ENCODE data around the gene SPATA31D4.

Gene SPATA31D4

DNA sequence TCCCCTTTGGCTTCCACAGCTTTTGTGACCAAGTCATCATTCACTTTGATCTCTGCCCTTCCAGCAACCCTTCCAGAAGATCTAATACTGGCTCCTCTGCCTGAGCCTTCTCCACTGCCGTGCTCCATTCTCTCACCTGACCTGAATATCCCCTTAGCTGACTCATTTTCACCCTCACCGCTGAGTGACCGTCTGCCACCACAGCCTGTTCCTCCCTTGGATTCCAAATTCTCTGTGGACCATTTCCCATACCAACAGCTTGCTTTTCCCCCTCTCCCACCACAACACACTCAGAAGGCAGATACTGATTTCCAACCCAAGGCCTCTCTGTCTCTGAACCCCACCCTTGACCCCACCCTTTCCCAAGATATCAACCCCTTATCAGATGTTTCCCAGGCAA is 39.8 kb downstream of the SPATA31D4 start:
- no peak for DNase-seq

- DNase-seq, result no peak
Measured at GRCh38 chr9:81969971-81970370, 41.7 kb downstream of the SPATA31D4 start.

DNA sequence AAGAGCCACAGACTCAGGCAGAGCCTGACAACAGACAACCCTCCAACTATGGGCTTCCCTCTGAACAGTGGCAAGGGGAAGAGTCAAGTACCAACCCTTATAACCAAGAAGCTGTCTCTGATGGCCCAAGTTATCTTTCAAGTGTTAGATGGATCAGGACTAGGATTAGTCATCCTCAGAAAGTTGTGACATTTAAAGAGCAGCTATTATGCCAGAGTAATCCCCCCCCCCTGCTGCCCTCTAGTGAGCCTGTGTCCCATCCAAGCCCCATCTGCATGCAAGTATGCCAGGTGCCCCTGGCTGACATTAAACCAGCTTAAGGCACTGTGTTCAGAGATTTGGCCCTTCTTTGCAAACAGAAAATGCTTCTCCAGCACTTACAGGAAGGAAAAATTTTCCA is 43.5 kb downstream of the SPATA31D4 start:
- DNase-seq, result no peak

DNA sequence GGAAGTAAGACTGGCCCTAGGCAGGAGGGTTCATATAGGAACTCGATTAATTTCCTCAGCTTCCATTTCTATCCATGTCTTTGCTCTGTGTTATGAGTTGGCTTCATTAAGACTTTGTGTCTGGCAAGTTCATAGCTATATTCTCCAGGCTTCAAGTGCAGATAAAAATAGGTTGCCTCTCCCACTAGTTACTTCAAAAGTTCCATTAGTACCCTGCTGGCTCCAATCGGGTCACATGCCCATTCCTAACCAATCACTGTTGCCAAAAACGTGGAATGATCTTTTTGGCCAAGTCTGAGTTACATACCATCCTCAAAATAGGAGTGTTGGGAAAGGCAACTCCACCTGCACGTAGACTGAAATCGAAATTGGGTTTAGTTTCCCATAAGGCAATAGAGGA is 46.5 kb downstream of the SPATA31D4 start:
- no peak for DNase-seq

GRCh38 chr9:81976351-81976750 is 48.1 kb downstream of the SPATA31D4 start:
- DNase-seq, result no peak

DNA sequence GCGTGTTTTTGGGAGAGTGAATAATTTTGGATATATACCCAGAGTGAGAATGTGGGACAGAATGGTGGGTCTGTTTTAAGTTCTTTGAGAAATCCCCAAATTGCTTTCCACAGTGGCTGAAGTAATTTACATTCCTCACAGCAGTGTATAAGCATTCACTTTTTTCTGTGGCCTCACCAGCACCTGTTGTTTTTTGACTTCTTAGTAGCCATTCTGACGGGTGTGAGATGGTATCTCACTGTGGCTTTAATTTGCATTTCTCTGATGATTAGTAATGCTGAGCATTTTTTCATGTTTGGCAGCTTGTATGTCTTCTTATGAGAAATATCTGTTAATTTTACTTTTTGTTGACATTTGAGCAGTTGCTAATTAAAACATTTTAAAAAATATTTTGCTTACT is 51.0 kb downstream of the SPATA31D4 start:
- no peak for DNase-seq

DNA sequence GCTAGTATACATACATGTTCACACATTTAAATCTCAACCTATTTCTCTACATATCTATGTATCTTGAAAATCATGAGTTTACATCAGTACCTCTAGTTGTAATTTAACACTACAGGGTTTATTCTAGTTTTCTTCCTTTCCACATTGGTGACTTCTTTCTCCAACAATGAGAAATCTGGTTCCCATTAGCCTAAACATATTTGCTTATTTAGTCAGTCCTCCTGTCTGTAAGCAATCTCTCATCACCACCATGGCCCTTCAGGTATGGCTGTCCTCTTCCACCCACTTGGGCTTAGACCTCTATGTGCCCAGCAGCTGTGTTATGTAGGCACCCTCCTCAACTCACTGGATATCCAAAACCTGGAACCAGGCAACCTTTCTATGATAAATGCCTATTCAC is 52.3 kb downstream of the SPATA31D4 start:
- DNase-seq, result no peak

DNA sequence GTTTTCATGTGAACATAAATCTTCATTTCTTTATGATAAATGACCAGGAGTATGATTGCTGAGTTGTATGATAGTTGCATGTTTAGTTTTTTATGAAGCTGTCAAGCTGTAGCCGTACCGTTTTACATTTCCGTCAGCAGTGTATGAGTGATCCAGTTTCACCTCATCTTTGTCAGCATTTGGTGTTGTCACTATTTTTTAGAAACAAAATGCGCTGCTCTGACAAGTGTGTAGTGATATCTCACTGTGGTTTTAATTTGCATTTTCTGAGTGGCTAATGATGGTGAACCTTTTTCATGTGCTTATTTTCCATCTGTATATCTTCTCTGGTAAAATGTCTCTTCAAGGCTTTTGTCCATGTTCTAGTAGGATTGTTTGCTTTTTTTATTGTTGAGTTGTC is 53.7 kb downstream of the SPATA31D4 start:
- DNase-seq, result no peak

All from activated CD4-positive, alpha-beta T cell treated with anti-CD3 and anti-CD28 coated beads, Interleukin-2, amount 50 U/mL, for 48 hours (primary cell).